ENCODE measurements around the gene SLC27A2.

DNA sequence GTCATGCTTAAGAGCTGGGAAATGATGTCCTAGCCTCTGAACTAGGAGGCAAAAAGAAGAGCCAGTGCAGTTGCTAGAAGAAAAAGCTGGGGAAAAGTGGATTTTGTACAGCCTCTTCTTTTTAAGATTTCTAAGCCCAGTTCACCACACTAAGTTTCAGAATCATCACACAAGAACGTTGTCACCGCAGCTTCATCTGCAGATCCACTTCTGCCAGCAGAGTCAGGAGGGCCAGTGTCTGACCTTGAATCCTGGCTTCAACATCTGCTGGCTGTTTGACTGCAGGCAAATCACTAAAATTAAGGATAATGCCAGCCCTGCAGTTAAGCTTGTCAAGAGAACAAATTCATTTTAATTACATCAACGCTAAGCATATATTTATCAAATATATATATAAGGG is 47.3 kb downstream of the SLC27A2 start:
- TF ChIP-seq, protein P1, sequence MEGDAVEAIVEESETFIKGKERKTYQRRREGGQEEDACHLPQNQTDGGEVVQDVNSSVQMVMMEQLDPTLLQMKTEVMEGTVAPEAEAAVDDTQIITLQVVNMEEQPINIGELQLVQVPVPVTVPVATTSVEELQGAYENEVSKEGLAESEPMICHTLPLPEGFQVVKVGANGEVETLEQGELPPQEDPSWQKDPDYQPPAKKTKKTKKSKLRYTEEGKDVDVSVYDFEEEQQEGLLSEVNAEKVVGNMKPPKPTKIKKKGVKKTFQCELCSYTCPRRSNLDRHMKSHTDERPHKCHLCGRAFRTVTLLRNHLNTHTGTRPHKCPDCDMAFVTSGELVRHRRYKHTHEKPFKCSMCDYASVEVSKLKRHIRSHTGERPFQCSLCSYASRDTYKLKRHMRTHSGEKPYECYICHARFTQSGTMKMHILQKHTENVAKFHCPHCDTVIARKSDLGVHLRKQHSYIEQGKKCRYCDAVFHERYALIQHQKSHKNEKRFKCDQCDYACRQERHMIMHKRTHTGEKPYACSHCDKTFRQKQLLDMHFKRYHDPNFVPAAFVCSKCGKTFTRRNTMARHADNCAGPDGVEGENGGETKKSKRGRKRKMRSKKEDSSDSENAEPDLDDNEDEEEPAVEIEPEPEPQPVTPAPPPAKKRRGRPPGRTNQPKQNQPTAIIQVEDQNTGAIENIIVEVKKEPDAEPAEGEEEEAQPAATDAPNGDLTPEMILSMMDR (IDR thresholded peaks at IDR 0.05): no peak
- no peak for TF ChIP-seq ZFX (IDR thresholded peaks at IDR 0.05; ENCODE audit: borderline replicate concordance)

All from 22Rv1 (cell line).